GM23338 (cell line): Measurements from ENCODE around the gene GFER. TPM values are rescaled to one million over a fixed set of nuclear protein-coding genes. Genes with fewer than 3 reads are reported as not detected.

Experiments
- ATAC-seq: fragments of 200-7000 bp; cut with Tn5 transposase; 3 replicates; pipeline ENCODE4 v1.9.1; 2020
- DNase-seq: peaks from one replicate; pipeline ENCODE4 v3.0.0-alpha.2; 2015; ENCODE audit warnings: low spot score
- H2AFZ ChIP-seq: fragments of 200-600 bp; sonication (generic); 2 replicates; pipeline ENCODE4 v1.8.0; 2016; ENCODE audit warnings: antibody characterized with exemption, mild to moderate bottlenecking, moderate library complexity
- H3F3A ChIP-seq: fragments of 200-600 bp; sonication (generic); replicated peaks from 2 replicates; pipeline ENCODE4 v1.8.0; 2017; ENCODE audit warnings: antibody characterized with exemption, mixed run types, low read depth
- H3K27ac ChIP-seq: fragments of 200-600 bp; sonication (generic); 2 replicates; pipeline ENCODE4 v1.6.1; 2016; ENCODE audit warnings: low read depth
- H3K27me3 ChIP-seq: fragments of 200-600 bp; sonication (generic); 2 replicates; pipeline ENCODE4 v1.8.0; 2016; ENCODE audit warnings: mild to moderate bottlenecking, mixed run types, moderate library complexity; ENCODE audit not compliant: insufficient read depth
- H3K36me3 ChIP-seq: fragments of 200-600 bp; sonication (generic); 2 replicates; pipeline ENCODE4 v1.8.0; 2016; ENCODE audit warnings: mild to moderate bottlenecking; ENCODE audit not compliant: insufficient read depth
- H3K4me1 ChIP-seq: fragments of 200-600 bp; sonication (generic); 2 replicates; pipeline ENCODE4 v1.8.0; 2016; ENCODE audit warnings: mild to moderate bottlenecking, moderate library complexity; ENCODE audit not compliant: insufficient read depth
- H3K4me2 ChIP-seq: fragments of 200-600 bp; sonication (generic); 2 replicates; pipeline ENCODE4 v1.7.1; 2017; ENCODE audit warnings: mixed run types
- H3K4me3 ChIP-seq: fragments of 200-600 bp; sonication (generic); 2 replicates; pipeline ENCODE4 v1.6.1; 2016; ENCODE audit warnings: mixed run types
- H3K79me2 ChIP-seq: fragments of 200-600 bp; sonication (generic); replicated peaks from 2 replicates; pipeline ENCODE4 v1.8.0; 2017; ENCODE audit warnings: mild to moderate bottlenecking; ENCODE audit not compliant: insufficient read depth
- H3K9me2 ChIP-seq: fragments of 200-600 bp; sonication (generic); 2 replicates; pipeline ENCODE4 v1.8.0; 2017; ENCODE audit not compliant: insufficient read depth
- H4K20me1 ChIP-seq: fragments of 200-600 bp; sonication (generic); replicated peaks from 2 replicates; pipeline ENCODE4 v1.8.0; 2017; ENCODE audit warnings: mild to moderate bottlenecking; ENCODE audit not compliant: insufficient read depth
- H3K27ac Mint-ChIP-seq: 2 replicates; pipeline ENCODE4 v1.8.0; 2020; ENCODE audit warnings: inconsistent platforms, mild to moderate bottlenecking, moderate library complexity, mixed read lengths
- H3K27me3 Mint-ChIP-seq: 3 replicates; pipeline ENCODE4 v1.8.0; 2022; ENCODE audit warnings: low read depth, mild to moderate bottlenecking, moderate library complexity, mixed read lengths, inconsistent platforms; ENCODE audit not compliant: insufficient read depth, poor library complexity
- H3K36me3 Mint-ChIP-seq: 3 replicates; pipeline ENCODE4 v1.8.0; 2021; ENCODE audit warnings: low read depth, mild to moderate bottlenecking, inconsistent platforms, moderate library complexity, mixed read lengths
- H3K4me1 Mint-ChIP-seq: 3 replicates; pipeline ENCODE4 v1.8.0; 2020; ENCODE audit warnings: mild to moderate bottlenecking, inconsistent platforms, mixed read lengths
- H3K4me3 Mint-ChIP-seq: 3 replicates; pipeline ENCODE4 v1.8.0; 2021; ENCODE audit warnings: moderate library complexity, mild to moderate bottlenecking, inconsistent platforms, mixed read lengths
- H3K9me3 Mint-ChIP-seq: 3 replicates; pipeline ENCODE4 v1.8.0; 2020; ENCODE audit warnings: moderate library complexity, mild to moderate bottlenecking, inconsistent platforms, mixed read lengths
- CREB1 ChIP-seq: fragments of 250-450 bp; sonication (Bioruptor Pico); IDR thresholded peaks from 2 replicates; pipeline ENCODE4 v1.5.0; 2020; ENCODE audit warnings: low read depth, mild to moderate bottlenecking, moderate library complexity
- EZH2 ChIP-seq: fragments of 200-600 bp; sonication (generic); IDR thresholded peaks from one replicate; pipeline ENCODE4 v1.8.0; 2017; ENCODE audit warnings: antibody characterized with exemption, mild to moderate bottlenecking, low read depth; ENCODE audit not compliant: unreplicated experiment
- EZH2phosphoT487 ChIP-seq: fragments of 200-600 bp; sonication (generic); IDR thresholded peaks from one replicate; pipeline ENCODE4 v1.8.1; 2018; ENCODE audit warnings: antibody characterized with exemption; ENCODE audit not compliant: unreplicated experiment
- JUNB ChIP-seq: IDR thresholded peaks from one replicate; pipeline ENCODE4 v1.6.1; 2016; ENCODE audit warnings: antibody characterized with exemption; ENCODE audit not compliant: unreplicated experiment
- NANOG ChIP-seq: IDR thresholded peaks from 2 replicates; pipeline ENCODE4 v1.6.1; 2016; ENCODE audit warnings: antibody characterized with exemption, borderline replicate concordance
- POLR2AphosphoS5 ChIP-seq: IDR thresholded peaks from 2 replicates; pipeline ENCODE4 v1.6.1; 2016; ENCODE audit warnings: antibody characterized with exemption, low read depth
- STAT1 ChIP-seq: IDR thresholded peaks from one replicate; pipeline ENCODE4 v1.6.1; 2016; ENCODE audit warnings: antibody characterized with exemption; ENCODE audit not compliant: unreplicated experiment
- ZNF114 ChIP-seq: fragments of 250-450 bp; sonication (Bioruptor Pico); IDR thresholded peaks from 2 replicates; pipeline ENCODE4 v1.5.0; 2020; ENCODE audit warnings: mild to moderate bottlenecking, moderate library complexity
- ZNF331 ChIP-seq: fragments of 250-450 bp; sonication (Bioruptor Pico); IDR thresholded peaks from 2 replicates; pipeline ENCODE4 v1.5.0; 2020; ENCODE audit warnings: low read depth, mild to moderate bottlenecking, moderate library complexity
- polyA plus RNA-seq: library from polyadenylated mRNA; unstranded; fragments of >200 nt; fragmentation: Nextera tagmentation; extraction: Ambion mirVana; gene quantifications from 2 replicates; pipeline ENCODE4 v1.2.1, GENCODE V29; 2016
- total RNA-seq: library from RNA; depleted of rRNA; stranded (reverse); fragments of >200 nt; shearing (Covaris generic); gene quantifications from 2 replicates; pipeline ENCODE4 v1.2.3, GENCODE V29; 2014
- TF ChIP-seq, protein P1 (sequence below), 2 experiments: fragments of 200-600 bp in 1 of 2; sonication (generic) in 1 of 2; conservative IDR thresholded peaks; 2 replicates each; pipeline versions ENCODE4 v1.5.1 to v1.6.1; 2016 to 2017; ENCODE audit warnings: antibody characterized with exemption in 2 of 2, low read depth in 2 of 2, mild to moderate bottlenecking in 2 of 2, moderate library complexity in 1 of 2
- TF ChIP-seq, protein P2 (sequence below): IDR thresholded peaks from one replicate; pipeline ENCODE4 v1.6.1; 2018; ENCODE audit warnings: antibody characterized with exemption; ENCODE audit not compliant: unreplicated experiment

GFER gene
- total and polyA plus RNA-seq, 2 experiments from 2014 or later: 40.1 to 64.5 TPM

DNA sequence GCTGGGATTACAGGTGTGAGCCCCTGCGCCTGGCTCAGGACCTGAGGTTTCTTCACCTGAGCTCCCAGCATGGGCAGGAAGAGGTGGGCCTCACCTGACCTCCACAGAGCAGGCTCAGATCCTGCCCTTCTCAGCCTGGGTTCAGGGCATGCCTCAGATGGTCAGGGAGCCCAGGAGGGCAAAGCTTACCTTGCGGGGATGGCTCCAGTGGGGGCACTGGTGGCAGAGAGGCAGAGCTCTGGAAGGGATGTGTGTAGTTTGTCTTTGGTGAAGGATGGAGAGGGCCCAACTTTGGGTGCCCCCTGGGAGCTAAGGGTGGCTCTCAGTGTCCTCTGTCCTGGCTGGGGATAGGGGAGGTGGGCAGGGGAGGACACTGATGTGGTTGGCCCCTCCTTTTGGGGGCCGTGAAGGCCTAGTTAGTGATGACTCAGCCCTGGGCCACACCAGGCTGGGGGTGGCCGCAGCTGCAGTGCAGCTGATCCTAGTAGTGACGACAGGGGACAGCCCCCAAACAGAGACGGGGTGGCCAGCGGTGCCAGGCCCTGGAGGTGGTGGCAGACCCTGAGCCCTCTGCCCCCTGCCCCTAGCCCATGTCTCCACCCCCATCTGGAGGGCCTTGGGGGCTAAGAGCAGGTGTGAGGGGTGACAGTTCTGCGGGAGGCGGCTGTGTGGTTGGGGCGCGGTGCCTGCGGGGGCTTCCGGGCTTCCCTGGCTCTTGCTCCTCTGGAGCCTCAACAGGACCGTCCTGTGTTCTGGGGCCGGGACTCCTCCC is 48.5 kb downstream of the GFER start:
- H4K20me1 ChIP-seq: no peaks in the 10 kb centered on the region
- no peaks in the 10 kb centered on the region for H3K36me3 ChIP-seq
- Mint-ChIP-seq H3K27me3 (peaks cover 10% of the 10 kb centered on the region), H3K27ac (no peak overlapping the region), H3K36me3 (no peaks in the 10 kb centered on the region), H3K9me3 (no peaks in the 10 kb centered on the region), H3K4me1 (no peaks in the 10 kb centered on the region), H3K4me3 (no peak overlapping the region)
- peaks cover 7% of the 10 kb centered on the region for H3K27me3 ChIP-seq
- H3F3A ChIP-seq: no peaks in the 10 kb centered on the region
- ATAC-seq (no peak), DNase-seq (no peak)
- no peaks in the 10 kb centered on the region for H3K4me1 ChIP-seq
- no peak overlapping the region for H2AFZ ChIP-seq
- no peak overlapping the region for H3K4me2 ChIP-seq
- H3K79me2 ChIP-seq: no peaks in the 10 kb centered on the region
- H3K27ac ChIP-seq: no peak overlapping the region
- TF ChIP-seq, protein P1, sequence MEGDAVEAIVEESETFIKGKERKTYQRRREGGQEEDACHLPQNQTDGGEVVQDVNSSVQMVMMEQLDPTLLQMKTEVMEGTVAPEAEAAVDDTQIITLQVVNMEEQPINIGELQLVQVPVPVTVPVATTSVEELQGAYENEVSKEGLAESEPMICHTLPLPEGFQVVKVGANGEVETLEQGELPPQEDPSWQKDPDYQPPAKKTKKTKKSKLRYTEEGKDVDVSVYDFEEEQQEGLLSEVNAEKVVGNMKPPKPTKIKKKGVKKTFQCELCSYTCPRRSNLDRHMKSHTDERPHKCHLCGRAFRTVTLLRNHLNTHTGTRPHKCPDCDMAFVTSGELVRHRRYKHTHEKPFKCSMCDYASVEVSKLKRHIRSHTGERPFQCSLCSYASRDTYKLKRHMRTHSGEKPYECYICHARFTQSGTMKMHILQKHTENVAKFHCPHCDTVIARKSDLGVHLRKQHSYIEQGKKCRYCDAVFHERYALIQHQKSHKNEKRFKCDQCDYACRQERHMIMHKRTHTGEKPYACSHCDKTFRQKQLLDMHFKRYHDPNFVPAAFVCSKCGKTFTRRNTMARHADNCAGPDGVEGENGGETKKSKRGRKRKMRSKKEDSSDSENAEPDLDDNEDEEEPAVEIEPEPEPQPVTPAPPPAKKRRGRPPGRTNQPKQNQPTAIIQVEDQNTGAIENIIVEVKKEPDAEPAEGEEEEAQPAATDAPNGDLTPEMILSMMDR (conservative IDR thresholded peaks at IDR 0.05; ENCODE audit: low read depth in 2 of 2): no peak
- TF ChIP-seq, protein P2, sequence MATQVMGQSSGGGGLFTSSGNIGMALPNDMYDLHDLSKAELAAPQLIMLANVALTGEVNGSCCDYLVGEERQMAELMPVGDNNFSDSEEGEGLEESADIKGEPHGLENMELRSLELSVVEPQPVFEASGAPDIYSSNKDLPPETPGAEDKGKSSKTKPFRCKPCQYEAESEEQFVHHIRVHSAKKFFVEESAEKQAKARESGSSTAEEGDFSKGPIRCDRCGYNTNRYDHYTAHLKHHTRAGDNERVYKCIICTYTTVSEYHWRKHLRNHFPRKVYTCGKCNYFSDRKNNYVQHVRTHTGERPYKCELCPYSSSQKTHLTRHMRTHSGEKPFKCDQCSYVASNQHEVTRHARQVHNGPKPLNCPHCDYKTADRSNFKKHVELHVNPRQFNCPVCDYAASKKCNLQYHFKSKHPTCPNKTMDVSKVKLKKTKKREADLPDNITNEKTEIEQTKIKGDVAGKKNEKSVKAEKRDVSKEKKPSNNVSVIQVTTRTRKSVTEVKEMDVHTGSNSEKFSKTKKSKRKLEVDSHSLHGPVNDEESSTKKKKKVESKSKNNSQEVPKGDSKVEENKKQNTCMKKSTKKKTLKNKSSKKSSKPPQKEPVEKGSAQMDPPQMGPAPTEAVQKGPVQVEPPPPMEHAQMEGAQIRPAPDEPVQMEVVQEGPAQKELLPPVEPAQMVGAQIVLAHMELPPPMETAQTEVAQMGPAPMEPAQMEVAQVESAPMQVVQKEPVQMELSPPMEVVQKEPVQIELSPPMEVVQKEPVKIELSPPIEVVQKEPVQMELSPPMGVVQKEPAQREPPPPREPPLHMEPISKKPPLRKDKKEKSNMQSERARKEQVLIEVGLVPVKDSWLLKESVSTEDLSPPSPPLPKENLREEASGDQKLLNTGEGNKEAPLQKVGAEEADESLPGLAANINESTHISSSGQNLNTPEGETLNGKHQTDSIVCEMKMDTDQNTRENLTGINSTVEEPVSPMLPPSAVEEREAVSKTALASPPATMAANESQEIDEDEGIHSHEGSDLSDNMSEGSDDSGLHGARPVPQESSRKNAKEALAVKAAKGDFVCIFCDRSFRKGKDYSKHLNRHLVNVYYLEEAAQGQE: no peak
- TF ChIP-seq EZH2: no peak
- TF ChIP-seq CREB1 (CRISPR knock-in tag): no peak
- no peaks in the 10 kb centered on the region for H3K9me2 ChIP-seq
- no peak overlapping the region for H3K4me3 ChIP-seq

- no peaks in the 10 kb centered on the region for H3K36me3 ChIP-seq
- H3K9me3 Mint-ChIP-seq: no peaks in the 10 kb centered on the region
- no peaks in the 10 kb centered on the region for H4K20me1 ChIP-seq
- no peak overlapping the region for H3K4me3 ChIP-seq
- H3K4me1 ChIP-seq: no peaks in the 10 kb centered on the region
- no peak overlapping the region for H3K27ac ChIP-seq
- H3K4me1 Mint-ChIP-seq: no peaks in the 10 kb centered on the region
- no peaks in the 10 kb centered on the region for H3K9me2 ChIP-seq
- no peaks in the 10 kb centered on the region for H3K79me2 ChIP-seq
- no peak overlapping the region for H3K27ac Mint-ChIP-seq
- ATAC-seq (peak; percentile 21), DNase-seq (no peak)
- H3K27me3 ChIP-seq: no peaks in the 10 kb centered on the region
- no peak overlapping the region for H3K4me2 ChIP-seq
- no peak overlapping the region for H2AFZ ChIP-seq
- H3K4me3 Mint-ChIP-seq: no peak overlapping the region
- no peaks in the 10 kb centered on the region for H3K36me3 Mint-ChIP-seq
- no peaks in the 10 kb centered on the region for H3F3A ChIP-seq
- H3K27me3 Mint-ChIP-seq: peaks cover 7% of the 10 kb centered on the region
- TF ChIP-seq JUNB (no peak), STAT1 (no peak), ZNF114 (CRISPR knock-in tag) (no peak), NANOG (no peak), POLR2AphosphoS5 (no peak), ZNF331 (no peak), EZH2 (no peak), EZH2phosphoT487 (no peak)
- TF ChIP-seq, protein P2: no peak
Measured at GRCh38 chr16:2033057-2033908, 49.3 kb downstream of the GFER start.
